GM12891 (cell line): ENCODE data around the gene TMIE.

ENCODE experiments used
- POLR2A ChIP-seq: IDR thresholded peaks from 2 replicates; pipeline ENCODE4 v1.6.1; 2011; ENCODE audit warnings: low read depth, low read length, control low read depth
- POLR2AphosphoS5 ChIP-seq: IDR thresholded peaks from 2 replicates; pipeline ENCODE4 v1.6.1; 2011; ENCODE audit warnings: low read depth, low read length, control low read depth
- POU2F2 ChIP-seq: IDR thresholded peaks from 2 replicates; pipeline ENCODE4 v1.6.1; 2011; ENCODE audit warnings: low read depth, mild to moderate bottlenecking, control low read depth, low read length, moderate library complexity
- SPI1 ChIP-seq: IDR thresholded peaks from 2 replicates; pipeline ENCODE4 v1.6.1; 2011; ENCODE audit warnings: low read depth, low read length, control low read depth
- TAF1 ChIP-seq: IDR thresholded peaks from 2 replicates; pipeline ENCODE4 v1.6.1; 2011; ENCODE audit warnings: low read depth, low read length, control low read depth

DNA sequence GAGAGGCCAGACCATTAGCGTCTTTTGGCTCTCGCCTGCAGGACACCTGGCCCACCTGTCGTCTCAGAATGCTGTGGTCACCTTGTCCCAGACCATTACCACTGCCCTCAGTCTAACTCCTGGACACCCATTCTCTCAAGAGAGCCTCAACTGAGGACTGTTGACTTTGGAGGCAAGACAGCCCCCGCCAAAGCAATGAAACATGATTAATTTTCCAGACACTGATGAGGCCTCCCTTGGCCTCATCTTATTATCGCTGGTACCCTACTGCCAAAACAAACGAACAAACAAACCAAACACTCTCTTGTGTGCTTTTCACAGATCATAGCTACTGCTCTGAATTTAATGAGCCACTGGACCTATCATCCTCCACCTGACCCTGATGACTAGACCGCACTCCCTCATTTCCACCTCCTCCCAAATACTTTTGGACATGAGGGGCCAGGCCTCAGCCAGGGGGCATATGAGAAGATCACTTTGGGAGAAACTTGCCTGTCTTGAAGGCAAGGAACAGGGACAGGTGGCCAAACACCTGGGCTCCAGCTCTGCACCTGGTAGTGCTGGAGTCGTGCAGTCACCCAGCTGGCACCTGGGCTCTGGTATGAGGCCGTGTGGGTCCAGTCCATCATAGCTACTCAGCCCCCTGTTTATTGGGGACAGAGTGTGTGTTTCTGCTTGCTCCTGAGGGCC lies 35.3 kb upstream of the TMIE start:
- no peak for TF ChIP-seq POLR2A
- TF ChIP-seq POLR2AphosphoS5, result no peak
- TF ChIP-seq TAF1, result no peak
- TF ChIP-seq POU2F2, result no peak
- no peak for TF ChIP-seq SPI1
